GM23338 (cell line): Measurements from ENCODE around the gene UNC80. TPM values are rescaled to one million over a fixed set of nuclear protein-coding genes. Genes with fewer than 3 reads are reported as not detected.

Experiments
- ATAC-seq: fragments of 200-7000 bp; cut with Tn5 transposase; 3 replicates; pipeline ENCODE4 v1.9.1; 2020
- DNase-seq: peaks from one replicate; pipeline ENCODE4 v3.0.0-alpha.2; 2015; ENCODE audit warnings: low spot score
- H2AFZ ChIP-seq: fragments of 200-600 bp; sonication (generic); 2 replicates; pipeline ENCODE4 v1.8.0; 2016; ENCODE audit warnings: antibody characterized with exemption, mild to moderate bottlenecking, moderate library complexity
- H3F3A ChIP-seq: fragments of 200-600 bp; sonication (generic); replicated peaks from 2 replicates; pipeline ENCODE4 v1.8.0; 2017; ENCODE audit warnings: antibody characterized with exemption, mixed run types, low read depth
- H3K27ac ChIP-seq: fragments of 200-600 bp; sonication (generic); 2 replicates; pipeline ENCODE4 v1.6.1; 2016; ENCODE audit warnings: low read depth
- H3K27me3 ChIP-seq: fragments of 200-600 bp; sonication (generic); 2 replicates; pipeline ENCODE4 v1.8.0; 2016; ENCODE audit warnings: mild to moderate bottlenecking, mixed run types, moderate library complexity; ENCODE audit not compliant: insufficient read depth
- H3K36me3 ChIP-seq: fragments of 200-600 bp; sonication (generic); 2 replicates; pipeline ENCODE4 v1.8.0; 2016; ENCODE audit warnings: mild to moderate bottlenecking; ENCODE audit not compliant: insufficient read depth
- H3K4me1 ChIP-seq: fragments of 200-600 bp; sonication (generic); 2 replicates; pipeline ENCODE4 v1.8.0; 2016; ENCODE audit warnings: mild to moderate bottlenecking, moderate library complexity; ENCODE audit not compliant: insufficient read depth
- H3K4me2 ChIP-seq: fragments of 200-600 bp; sonication (generic); 2 replicates; pipeline ENCODE4 v1.7.1; 2017; ENCODE audit warnings: mixed run types
- H3K4me3 ChIP-seq: fragments of 200-600 bp; sonication (generic); 2 replicates; pipeline ENCODE4 v1.6.1; 2016; ENCODE audit warnings: mixed run types
- H3K79me2 ChIP-seq: fragments of 200-600 bp; sonication (generic); replicated peaks from 2 replicates; pipeline ENCODE4 v1.8.0; 2017; ENCODE audit warnings: mild to moderate bottlenecking; ENCODE audit not compliant: insufficient read depth
- H3K9me2 ChIP-seq: fragments of 200-600 bp; sonication (generic); 2 replicates; pipeline ENCODE4 v1.8.0; 2017; ENCODE audit not compliant: insufficient read depth
- H4K20me1 ChIP-seq: fragments of 200-600 bp; sonication (generic); replicated peaks from 2 replicates; pipeline ENCODE4 v1.8.0; 2017; ENCODE audit warnings: mild to moderate bottlenecking; ENCODE audit not compliant: insufficient read depth
- H3K27ac Mint-ChIP-seq: 2 replicates; pipeline ENCODE4 v1.8.0; 2020; ENCODE audit warnings: inconsistent platforms, mild to moderate bottlenecking, moderate library complexity, mixed read lengths
- H3K27me3 Mint-ChIP-seq: 3 replicates; pipeline ENCODE4 v1.8.0; 2022; ENCODE audit warnings: low read depth, mild to moderate bottlenecking, moderate library complexity, mixed read lengths, inconsistent platforms; ENCODE audit not compliant: insufficient read depth, poor library complexity
- H3K36me3 Mint-ChIP-seq: 3 replicates; pipeline ENCODE4 v1.8.0; 2021; ENCODE audit warnings: low read depth, mild to moderate bottlenecking, inconsistent platforms, moderate library complexity, mixed read lengths
- H3K4me1 Mint-ChIP-seq: 3 replicates; pipeline ENCODE4 v1.8.0; 2020; ENCODE audit warnings: mild to moderate bottlenecking, inconsistent platforms, mixed read lengths
- H3K4me3 Mint-ChIP-seq: 3 replicates; pipeline ENCODE4 v1.8.0; 2021; ENCODE audit warnings: moderate library complexity, mild to moderate bottlenecking, inconsistent platforms, mixed read lengths
- H3K9me3 Mint-ChIP-seq: 3 replicates; pipeline ENCODE4 v1.8.0; 2020; ENCODE audit warnings: moderate library complexity, mild to moderate bottlenecking, inconsistent platforms, mixed read lengths
- CREB1 ChIP-seq: fragments of 250-450 bp; sonication (Bioruptor Pico); IDR thresholded peaks from 2 replicates; pipeline ENCODE4 v1.5.0; 2020; ENCODE audit warnings: low read depth, mild to moderate bottlenecking, moderate library complexity
- CTCF ChIP-seq, 2 experiments: fragments of 200-600 bp in 1 of 2; sonication (generic) in 1 of 2; conservative IDR thresholded peaks; 2 replicates each; pipeline versions ENCODE4 v1.5.1 to v1.6.1; 2016 to 2017; ENCODE audit warnings: antibody characterized with exemption in 2 of 2, low read depth in 2 of 2, mild to moderate bottlenecking in 2 of 2, moderate library complexity in 1 of 2
- ETS1 ChIP-seq: IDR thresholded peaks from 2 replicates; pipeline ENCODE4 v1.6.1; 2016; ENCODE audit warnings: antibody characterized with exemption
- EZH2 ChIP-seq: fragments of 200-600 bp; sonication (generic); IDR thresholded peaks from one replicate; pipeline ENCODE4 v1.8.0; 2017; ENCODE audit warnings: antibody characterized with exemption, mild to moderate bottlenecking, low read depth; ENCODE audit not compliant: unreplicated experiment
- EZH2phosphoT487 ChIP-seq: fragments of 200-600 bp; sonication (generic); IDR thresholded peaks from one replicate; pipeline ENCODE4 v1.8.1; 2018; ENCODE audit warnings: antibody characterized with exemption; ENCODE audit not compliant: unreplicated experiment
- JUNB ChIP-seq: IDR thresholded peaks from one replicate; pipeline ENCODE4 v1.6.1; 2016; ENCODE audit warnings: antibody characterized with exemption; ENCODE audit not compliant: unreplicated experiment
- NANOG ChIP-seq: IDR thresholded peaks from 2 replicates; pipeline ENCODE4 v1.6.1; 2016; ENCODE audit warnings: antibody characterized with exemption, borderline replicate concordance
- POLR2AphosphoS5 ChIP-seq: IDR thresholded peaks from 2 replicates; pipeline ENCODE4 v1.6.1; 2016; ENCODE audit warnings: antibody characterized with exemption, low read depth
- REST ChIP-seq: IDR thresholded peaks from one replicate; pipeline ENCODE4 v1.6.1; 2018; ENCODE audit warnings: antibody characterized with exemption; ENCODE audit not compliant: unreplicated experiment
- STAT1 ChIP-seq: IDR thresholded peaks from one replicate; pipeline ENCODE4 v1.6.1; 2016; ENCODE audit warnings: antibody characterized with exemption; ENCODE audit not compliant: unreplicated experiment
- ZNF114 ChIP-seq: fragments of 250-450 bp; sonication (Bioruptor Pico); IDR thresholded peaks from 2 replicates; pipeline ENCODE4 v1.5.0; 2020; ENCODE audit warnings: mild to moderate bottlenecking, moderate library complexity
- ZNF331 ChIP-seq: fragments of 250-450 bp; sonication (Bioruptor Pico); IDR thresholded peaks from 2 replicates; pipeline ENCODE4 v1.5.0; 2020; ENCODE audit warnings: low read depth, mild to moderate bottlenecking, moderate library complexity
- ZNF462 ChIP-seq: fragments of 250-450 bp; sonication (Bioruptor Pico); IDR thresholded peaks from 2 replicates; pipeline ENCODE4 v1.5.0; 2020; ENCODE audit warnings: mild to moderate bottlenecking, moderate library complexity
- polyA plus RNA-seq: library from polyadenylated mRNA; unstranded; fragments of >200 nt; fragmentation: Nextera tagmentation; extraction: Ambion mirVana; gene quantifications from 2 replicates; pipeline ENCODE4 v1.2.1, GENCODE V29; 2016
- total RNA-seq: library from RNA; depleted of rRNA; stranded (reverse); fragments of >200 nt; shearing (Covaris generic); gene quantifications from 2 replicates; pipeline ENCODE4 v1.2.3, GENCODE V29; 2014

Gene UNC80
- total and polyA plus RNA-seq, 2 experiments from 2014 or later = 0.11 to 1.5 TPM

GRCh38 chr2:209791151-209791550, 19.5 kb downstream of the UNC80 start:
- Mint-ChIP-seq H3K27ac (no peak overlapping the region), H3K4me1 (peaks cover 20% of the 10 kb centered on the region), H3K27me3 (no peaks in the 10 kb centered on the region), H3K36me3 (peaks cover 7% of the 10 kb centered on the region; the same call in 2 of the 3 replicates), H3K4me3 (no peak overlapping the region), H3K9me3 (peaks cover 7% of the 10 kb centered on the region)
- H3K4me2 ChIP-seq = no peak overlapping the region
- no peak overlapping the region for H3K27ac ChIP-seq
- no peak overlapping the region for H3K4me3 ChIP-seq
- H3K27me3 ChIP-seq = no peaks in the 10 kb centered on the region
- H4K20me1 ChIP-seq = no peaks in the 10 kb centered on the region
- H3F3A ChIP-seq = no peaks in the 10 kb centered on the region
- peak; percentile 43 for DNase-seq
- H3K79me2 ChIP-seq = no peaks in the 10 kb centered on the region
- TF ChIP-seq POLR2AphosphoS5 = no peak
- no peak for TF ChIP-seq NANOG
- TF ChIP-seq CREB1 = no peak
- TF ChIP-seq JUNB = no peak
- TF ChIP-seq ZNF114 (CRISPR knock-in tag) = no peak
- no peak for TF ChIP-seq EZH2phosphoT487
- no peak for TF ChIP-seq STAT1
- TF ChIP-seq ZNF331 (CRISPR knock-in tag) = no peak
- no peak for TF ChIP-seq CTCF (conservative IDR thresholded peaks at IDR 0.05; ENCODE audit: low read depth in 2 of 2)
- TF ChIP-seq REST = no peak
- TF ChIP-seq ZNF462 (CRISPR knock-in tag) = no peak
- TF ChIP-seq ETS1 = no peak
- no peak for TF ChIP-seq EZH2
- ATAC-seq = peak; percentile 85
- no peak overlapping the region for H2AFZ ChIP-seq
- peaks cover 4% of the 10 kb centered on the region for H3K4me1 ChIP-seq
- H3K36me3 ChIP-seq = no peaks in the 10 kb centered on the region
- no peaks in the 10 kb centered on the region for H3K9me2 ChIP-seq
